H1 (cell line): Measurements from ENCODE around the gene MYO1F. TPM values are rescaled to one million over a fixed set of nuclear protein-coding genes. Genes with fewer than 3 reads are reported as not detected.

ENCODE experiments used
- CTCF ChIA-PET: fragments of 300-600 bp; sonication (Branson Sonifier 250); formaldehyde crosslinking; loops from one replicate; lab custom pipeline; 2021; ENCODE audit not compliant: partially characterized antibody; lab: Charles Lee
- POLR2A ChIA-PET: fragments of 300-600 bp; sonication (Branson Sonifier 250); formaldehyde crosslinking; loops from one replicate; lab custom pipeline; 2021; ENCODE audit warnings: inconsistent platforms; ENCODE audit not compliant: partially characterized antibody; lab: Charles Lee
- DNase-seq, 2 experiments: peaks; one replicate each; pipeline versions ENCODE4 v3.0.0 to v3.0.0-alpha.2; 2010 to 2022; ENCODE audit warnings: low spot score in 2 of 2, low read depth in 1 of 2, mixed read lengths in 1 of 2
- FAIRE-seq: peaks from 2 replicates; lab custom pipeline; 2011; peaks lifted over from hg19 to GRCh38; lab: Jason Lieb, UNC
- H2AFZ ChIP-seq: 2 replicates; pipeline ENCODE4 v1.8.1; 2012; ENCODE audit warnings: low read length, inconsistent platforms
- H2AK5ac ChIP-seq: 2 replicates; pipeline ENCODE4 v1.6.1; 2013; ENCODE audit warnings: low read depth, low read length
- H2BK120ac ChIP-seq: replicated peaks from 2 replicates; pipeline ENCODE3; 2013; ENCODE audit warnings: low read depth, low read length, inconsistent platforms
- H2BK12ac ChIP-seq: 2 replicates; pipeline ENCODE4 v1.6.1; 2013; ENCODE audit warnings: low read depth, low read length
- H2BK15ac ChIP-seq: 2 replicates; pipeline ENCODE4 v1.6.1; 2013; ENCODE audit warnings: low read length
- H2BK20ac ChIP-seq: 2 replicates; pipeline ENCODE4 v1.6.1; 2013; ENCODE audit warnings: low read length
- H2BK5ac ChIP-seq: 2 replicates; pipeline ENCODE4 v1.6.1; 2013; ENCODE audit warnings: low read depth, low read length
- H3K14ac ChIP-seq: 2 replicates; pipeline ENCODE4 v1.6.1; 2013; ENCODE audit warnings: inconsistent platforms; ENCODE audit not compliant: insufficient read length
- H3K18ac ChIP-seq: 2 replicates; pipeline ENCODE4 v1.6.1; 2013; ENCODE audit warnings: low read length; ENCODE audit errors: extremely low read depth
- H3K23ac ChIP-seq: 2 replicates; pipeline ENCODE4 v1.6.1; 2013; ENCODE audit warnings: inconsistent platforms; ENCODE audit not compliant: insufficient read length
- H3K23me2 ChIP-seq: 2 replicates; pipeline ENCODE4 v1.6.1; 2013; ENCODE audit warnings: low read depth, low read length
- H3K27ac ChIP-seq: 2 replicates; pipeline ENCODE4 v1.6.1; 2011; ENCODE audit warnings: low read depth, low read length, inconsistent platforms
- H3K27me3 ChIP-seq, 4 experiments: replicated peaks in 1 of 4; 1 replicate in 1 of 4; 2 replicates in 3 of 4; pipeline versions ENCODE4 v1.6.1 to v1.8.1; 2011 to 2013; ENCODE audit warnings: low read length in 3 of 4, mild to moderate bottlenecking in 3 of 4, inconsistent platforms in 2 of 4, mixed read lengths in 2 of 4, moderate library complexity in 1 of 4; ENCODE audit not compliant: control insufficient read depth in 3 of 4, insufficient read depth in 3 of 4; ENCODE audit errors: extremely low read depth in 1 of 4
- H3K36me3 ChIP-seq, 4 experiments: 2 replicates each; pipeline versions ENCODE4 v1.6.1 to v1.8.1; 2011 to 2013; ENCODE audit warnings: mild to moderate bottlenecking in 4 of 4, low read length in 3 of 4, moderate library complexity in 2 of 4, control low read depth in 1 of 4, inconsistent platforms in 1 of 4; ENCODE audit not compliant: insufficient read depth in 4 of 4, control insufficient read depth in 2 of 4
- H3K4ac ChIP-seq: replicated peaks from 2 replicates; pipeline ENCODE3; 2013; ENCODE audit warnings: low read length, low read depth, mixed read lengths, inconsistent platforms; ENCODE audit not compliant: insufficient read length
- H3K4me1 ChIP-seq, 4 experiments: replicated peaks in 1 of 4; 1 replicate in 1 of 4; 2 replicates in 3 of 4; pipeline versions ENCODE4 v1.6.1 to v1.8.1; 2011 to 2013; ENCODE audit warnings: low read length in 3 of 4, inconsistent platforms in 2 of 4, mixed read lengths in 1 of 4; ENCODE audit not compliant: insufficient read depth in 4 of 4, control insufficient read depth in 3 of 4
- H3K4me2 ChIP-seq, 2 experiments: 2 replicates each; pipeline versions ENCODE4 v1.6.1 to v1.8.1; 2011 to 2013; ENCODE audit warnings: low read depth in 2 of 2, low read length in 2 of 2, control low read depth in 1 of 2, inconsistent platforms in 1 of 2, mild to moderate bottlenecking in 1 of 2; ENCODE audit not compliant: insufficient read depth in 1 of 2
- H3K4me3 ChIP-seq, 4 experiments: fragments of 200-600, 300-600 bp in 1 of 4; sonication (generic), shearing (Covaris generic), sonication (Bioruptor Twin) in 1 of 4; 2 replicates each; pipeline versions ENCODE4 v1.5.1 to v1.8.1; 2011 to 2016; ENCODE audit warnings: low read length in 4 of 4, low read depth in 3 of 4, control low read depth in 2 of 4, inconsistent platforms in 2 of 4, mild to moderate bottlenecking in 2 of 4, mixed read lengths in 1 of 4, moderate library complexity in 1 of 4; ENCODE audit not compliant: insufficient read depth in 2 of 4; ENCODE audit errors: extremely low read depth in 1 of 4
- H3K56ac ChIP-seq: replicated peaks from 2 replicates; pipeline ENCODE3; 2013; ENCODE audit warnings: low read depth, mild to moderate bottlenecking, mixed read lengths, low read length, inconsistent platforms; ENCODE audit not compliant: insufficient read length
- H3K79me1 ChIP-seq: 2 replicates; pipeline ENCODE4 v1.6.1; 2013; ENCODE audit warnings: low read depth, low read length, control low read depth
- H3K79me2 ChIP-seq, 2 experiments: 2 replicates each; pipeline versions ENCODE4 v1.6.1 to v1.8.1; 2012 to 2013; ENCODE audit warnings: low read length in 2 of 2, mild to moderate bottlenecking in 2 of 2, inconsistent platforms in 1 of 2; ENCODE audit not compliant: insufficient read depth in 2 of 2, control insufficient read depth in 1 of 2
- H3K9ac ChIP-seq, 4 experiments: replicated peaks in 1 of 4; 1 replicate in 1 of 4; 2 replicates in 3 of 4; pipeline versions ENCODE4 v1.6.1 to v1.8.1; 2011 to 2013; ENCODE audit warnings: low read depth in 3 of 4, low read length in 3 of 4, control low read depth in 2 of 4, mild to moderate bottlenecking in 2 of 4, moderate library complexity in 2 of 4, inconsistent platforms in 1 of 4; ENCODE audit errors: extremely low read depth in 1 of 4
- H3K9me3 ChIP-seq, 2 experiments: 2 replicates each; pipeline versions ENCODE4 v1.6.1 to v1.8.1; 2012 to 2013; ENCODE audit warnings: mild to moderate bottlenecking in 2 of 2, moderate library complexity in 2 of 2, control low read depth in 1 of 2, inconsistent platforms in 1 of 2, low read depth in 1 of 2, low read length in 1 of 2, mixed read lengths in 1 of 2; ENCODE audit not compliant: insufficient read depth in 2 of 2
- H4K20me1 ChIP-seq, 2 experiments: replicated peaks in 1 of 2; 2 replicates each; pipeline versions ENCODE3 to v1.8.1; 2011 to 2013; ENCODE audit warnings: inconsistent platforms in 2 of 2, low read length in 2 of 2, mild to moderate bottlenecking in 1 of 2; ENCODE audit not compliant: insufficient read depth in 2 of 2, control insufficient read depth in 1 of 2
- H4K5ac ChIP-seq: 2 replicates; pipeline ENCODE4 v1.6.1; 2013; ENCODE audit warnings: low read length, low read depth, mixed read lengths, inconsistent platforms; ENCODE audit not compliant: insufficient read length
- H4K8ac ChIP-seq: 2 replicates; pipeline ENCODE4 v1.8.0; 2013; ENCODE audit warnings: mild to moderate bottlenecking, moderate library complexity, low read length, inconsistent platforms; ENCODE audit not compliant: insufficient read depth; ENCODE audit errors: extremely low read depth
- H4K91ac ChIP-seq: replicated peaks from 2 replicates; pipeline ENCODE3; 2013; ENCODE audit warnings: low read length, mixed read lengths, inconsistent platforms; ENCODE audit not compliant: insufficient read length
- CHD2 ChIP-seq: IDR thresholded peaks from 2 replicates; pipeline ENCODE4 v1.6.1; 2012; ENCODE audit warnings: low read length, improper control_type of control experiment
- FOSL1 ChIP-seq: IDR thresholded peaks from 2 replicates; pipeline ENCODE4 v1.6.1; 2011; ENCODE audit warnings: mild to moderate bottlenecking, low read depth, low read length, moderate library complexity; ENCODE audit not compliant: insufficient read depth
- KDM5A ChIP-seq: fragments of 200-600 bp; IDR thresholded peaks from 2 replicates; pipeline ENCODE4 v1.7.1; 2012; ENCODE audit warnings: mild to moderate bottlenecking, low read length, inconsistent platforms, mixed read lengths
- MAFK ChIP-seq: IDR thresholded peaks from 2 replicates; pipeline ENCODE4 v1.6.1; 2012; ENCODE audit warnings: low read depth, mild to moderate bottlenecking, improper control_type of control experiment, low read length
- RBBP5 ChIP-seq: IDR thresholded peaks from 2 replicates; pipeline ENCODE4 v1.7.1; 2012; ENCODE audit warnings: low read depth, mild to moderate bottlenecking, inconsistent platforms, low read length, moderate library complexity, borderline replicate concordance
- RXRA ChIP-seq: IDR thresholded peaks from 2 replicates; pipeline ENCODE4 v1.6.1; 2011; ENCODE audit warnings: low read depth, mild to moderate bottlenecking, low read length, moderate library complexity; ENCODE audit not compliant: insufficient read depth
- SIRT6 ChIP-seq: IDR thresholded peaks from one replicate; pipeline ENCODE4 v1.7.1; 2012; ENCODE audit warnings: low read length, inconsistent platforms
- TCF12 ChIP-seq: IDR thresholded peaks from 2 replicates; pipeline ENCODE4 v1.6.1; 2011; ENCODE audit warnings: low read depth, mild to moderate bottlenecking, low read length
- WGBS, 2 experiments: shearing (Covaris generic) in 1 of 2; methylation state at CpG; one replicate each; pipeline versions ENCODE4 v1.1.6 to v1.1.7; 2013 to 2015; ENCODE audit warnings: low lambda C conversion rate in 2 of 2, mixed read lengths in 2 of 2, inconsistent platforms in 1 of 2, low coverage in 1 of 2, missing lambda C conversion rate in 1 of 2; ENCODE audit not compliant: insufficient replicate concordance in 2 of 2, insufficient coverage in 1 of 2, insufficient read length in 1 of 2; ENCODE audit errors: extremely low coverage in 1 of 2, missing lambda C conversion rate in 1 of 2; 5-methylcytosine and 5-hydroxymethylcytosine counted together
- polyA plus RNA-seq, 7 experiments: library from polyadenylated mRNA; depleted of rRNA in 3 of 7; stranded (reverse) in 5 of 7; unstranded in 2 of 7; fragments of >200 nt in 5 of 7; fragments of 200-250 nt in 2 of 7; gene quantifications; 1 replicate in 5 of 7; 2 replicates in 1 of 7; 4 replicates in 1 of 7; pipeline versions ENCODE4 v1.2.1 to v1.2.3, GENCODE V29; 2011 to 2013; ENCODE audit warnings: missing spikeins in 2 of 7, mixed read lengths in 2 of 7
- total RNA-seq: library from RNA; stranded (reverse); fragmentation: NEBNext Ultra II Directional; extraction: Animal tissue kit (Norgen Biotek cat#: 25700); gene quantifications from 2 replicates; pipeline ENCODE4 v1.2.1, GENCODE V29; 2021
- TF ChIP-seq, protein P1 (sequence below): IDR thresholded peaks from 2 replicates; pipeline ENCODE4 v1.6.1; 2012; ENCODE audit warnings: inconsistent platforms

The MYO1F gene
- total and polyA plus RNA-seq, 2 of the 8 experiments (the other 6 are each of a cell fraction or from before 2014, with no cell fraction given), result 1.4 to 4.6 TPM

DNA sequence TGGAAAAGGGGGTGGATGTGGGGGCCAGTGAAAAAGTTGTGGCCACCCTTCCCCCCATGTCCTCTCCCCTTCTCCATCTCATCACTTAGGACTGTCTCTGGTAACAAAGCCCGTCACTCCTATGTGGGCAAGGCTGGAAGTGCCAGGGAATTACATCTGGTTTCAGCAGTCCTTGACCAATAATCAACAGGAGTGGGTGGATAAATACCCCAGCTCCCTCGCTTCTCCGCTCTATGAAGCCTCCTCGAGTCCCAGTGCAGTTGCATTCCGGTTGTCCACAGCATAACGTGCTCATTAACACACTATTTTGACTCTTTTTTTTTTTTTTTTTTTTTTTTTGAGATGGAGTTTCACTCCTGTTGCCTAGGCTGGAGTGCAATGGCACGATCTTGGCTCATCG, 31.5 kb downstream of the MYO1F start:
- Histone ChIP-seq H2BK120ac (no peak overlapping the region), H3K4ac (no peak overlapping the region), H3K79me2 (no peaks in the 10 kb centered on the region), H2BK12ac (no peak overlapping the region), H3K9ac (no peak overlapping the region), H3K79me1 (no peaks in the 10 kb centered on the region), H3K36me3 (no peaks in the 10 kb centered on the region; a peak in 1 of 8 replicates), H3K27ac (no peak overlapping the region), H2BK5ac (no peak overlapping the region), H4K20me1 (no peaks in the 10 kb centered on the region), H3K9me3 (no peaks in the 10 kb centered on the region), H2AK5ac (no peak overlapping the region), H2BK15ac (no peak overlapping the region), H3K4me2 (no peak overlapping the region), H3K23ac (no peak overlapping the region), H3K18ac (no peak overlapping the region), H4K91ac (no peak overlapping the region), H3K27me3 (no peaks in the 10 kb centered on the region), H3K4me1 (no peaks in the 10 kb centered on the region), H2BK20ac (no peak overlapping the region), H3K56ac (no peak overlapping the region), H3K4me3 (no peak overlapping the region), H3K23me2 (no peaks in the 10 kb centered on the region), H4K8ac (no peak overlapping the region), H3K14ac (no peak overlapping the region), H4K5ac (no peak overlapping the region), H2AFZ (no peak overlapping the region)
- TF ChIP-seq RBBP5 (no peak), FOSL1 (no peak), SIRT6 (no peak), KDM5A (no peak), RXRA (no peak), MAFK (no peak), CHD2 (no peak), TCF12 (no peak)
- TF ChIP-seq, protein P1, sequence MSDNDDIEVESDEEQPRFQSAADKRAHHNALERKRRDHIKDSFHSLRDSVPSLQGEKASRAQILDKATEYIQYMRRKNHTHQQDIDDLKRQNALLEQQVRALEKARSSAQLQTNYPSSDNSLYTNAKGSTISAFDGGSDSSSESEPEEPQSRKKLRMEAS, result no peak
- DNase-seq (no peak), FAIRE-seq (no peak)
- 95% methylated on average over 8 of the region's 8 CpGs; no CpG with 5 or more reads in 1 of the 2 experiments for WGBS, 2 experiments
- POLR2A ChIA-PET, result no interaction called here
- CTCF ChIA-PET, result interaction anchor here (1.4 to 1.5 kb wide), 2 partner anchors 27 to 32 kb away, joined by 3 to 4 read pairs; partner anchors contain the start of gene MYO1F
